Measurements from ENCODE around the gene FARS2.

Gene FARS2

DNA sequence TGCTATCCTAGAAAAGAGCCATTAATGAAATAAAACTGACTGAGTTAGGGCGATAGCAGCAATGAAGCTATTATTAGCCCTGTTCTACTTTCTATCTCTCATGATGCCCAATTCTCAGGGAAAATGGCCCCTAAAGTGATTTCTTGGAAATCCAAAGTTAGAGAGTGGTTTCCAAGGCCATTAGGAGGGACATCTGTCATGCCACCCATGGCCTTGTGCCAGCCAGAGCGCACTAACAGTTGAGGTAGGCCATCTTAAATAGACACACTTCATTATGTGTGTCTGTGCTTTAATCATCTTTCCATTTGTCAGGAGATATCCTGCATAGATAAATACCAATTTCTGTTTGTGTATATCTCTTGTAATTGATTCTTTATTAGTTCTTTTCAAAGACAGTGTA is 483.8 kb downstream of the FARS2 start:
- DNase-seq: no peak

DNA sequence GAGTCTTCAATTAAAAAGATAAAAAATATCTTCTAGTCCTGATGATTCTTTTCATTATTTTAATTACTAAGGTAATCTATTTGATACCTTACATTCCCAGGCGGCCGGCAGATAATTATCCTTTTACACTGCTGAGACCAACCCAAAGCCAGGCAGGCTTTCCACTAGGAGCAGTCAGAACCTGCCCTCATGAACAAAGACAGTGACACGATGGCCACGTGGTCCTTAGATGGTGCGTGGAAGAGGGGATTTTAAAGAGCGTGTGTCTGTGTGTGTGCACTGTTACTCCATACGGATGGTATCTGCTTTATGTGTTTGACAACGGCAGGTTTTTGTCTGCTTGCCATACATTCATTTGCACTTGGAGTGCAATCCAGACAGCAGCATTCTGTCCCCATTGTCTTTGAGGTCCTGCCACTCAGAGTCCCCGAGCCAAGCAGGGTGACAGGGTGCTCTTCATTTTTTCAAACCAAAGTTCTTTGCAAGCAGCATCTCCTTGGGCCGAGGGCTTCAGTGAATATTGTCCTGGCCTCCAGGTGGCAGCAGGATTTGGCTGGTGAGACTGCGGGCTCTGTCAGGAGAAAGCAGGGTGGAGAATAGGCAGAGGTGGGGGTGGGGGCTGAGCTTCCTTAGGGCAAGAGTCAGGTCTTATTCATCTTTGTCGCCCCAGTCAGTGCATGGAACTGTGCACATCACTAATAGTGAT is 484.9 kb downstream of the FARS2 start:
- DNase-seq: no peak

DNA sequence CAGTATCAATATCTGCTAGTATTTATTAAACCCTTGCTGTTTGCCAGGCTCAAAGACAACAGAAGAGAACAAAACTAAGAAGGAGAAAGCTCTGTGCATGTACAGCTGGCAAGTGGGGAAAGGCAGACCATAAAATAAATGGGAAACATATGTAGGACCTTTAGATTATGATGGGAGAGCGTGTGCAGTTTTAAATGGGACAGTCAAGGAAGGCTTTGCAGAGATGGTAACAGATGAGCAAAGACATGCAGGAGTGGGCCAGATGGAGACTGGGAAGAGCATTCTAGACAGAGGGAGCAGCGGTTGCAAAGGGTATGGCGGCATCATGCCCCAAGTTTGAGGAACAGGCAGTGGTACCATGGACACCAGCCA is 485.4 kb downstream of the FARS2 start:
- no peak for DNase-seq

DNA sequence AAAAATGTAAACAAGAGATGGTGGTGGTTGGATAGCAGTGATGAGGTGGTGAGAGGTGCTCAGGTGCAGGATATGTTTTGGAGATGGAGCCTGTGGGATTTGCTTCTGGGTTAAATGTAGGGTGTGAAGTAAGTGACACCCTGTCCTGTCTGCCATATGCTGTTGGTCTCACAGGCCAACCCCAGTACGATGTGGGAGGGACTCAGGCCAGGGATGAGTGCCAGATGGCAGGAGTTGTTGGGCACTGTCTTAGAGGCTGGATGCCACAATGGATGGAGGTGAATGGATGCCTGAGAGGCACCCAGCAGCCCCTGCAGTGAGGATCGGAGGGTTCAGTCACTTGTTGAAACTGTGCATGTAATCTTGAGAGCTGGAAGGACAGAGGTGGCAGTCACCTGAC is 486.1 kb downstream of the FARS2 start:
- no peak for DNase-seq

DNA sequence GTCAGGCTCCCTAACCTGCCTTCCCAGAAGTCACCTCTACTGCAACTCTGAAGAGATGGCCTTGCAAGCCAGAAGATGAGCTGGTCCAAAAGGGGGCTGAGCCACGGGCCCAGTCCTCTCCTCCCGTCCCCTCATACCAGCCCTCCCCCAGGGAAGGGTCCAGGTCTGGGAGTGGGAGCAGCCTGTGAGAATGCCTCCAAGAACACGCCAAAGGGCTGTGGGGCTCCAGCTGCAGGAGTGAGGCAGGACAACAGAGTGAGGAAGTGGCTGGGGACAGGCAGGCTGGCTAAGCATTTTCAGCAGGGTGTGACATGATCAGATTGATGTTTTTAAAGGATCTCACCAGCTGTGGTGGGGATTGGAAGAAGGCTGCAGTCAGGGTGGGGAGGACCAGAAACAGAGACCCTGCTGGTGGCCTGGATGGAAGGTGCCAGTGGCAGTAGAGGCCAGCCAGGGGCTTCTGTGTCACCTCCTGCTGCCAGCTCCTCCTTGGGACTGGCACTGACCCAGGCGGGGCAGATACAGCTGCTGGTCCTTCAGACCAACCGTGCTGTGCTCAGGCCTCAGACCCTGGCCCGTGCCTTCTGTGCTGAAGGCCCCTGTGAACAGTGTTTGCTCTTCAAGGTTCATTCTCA is 487.8 kb downstream of the FARS2 start:
- DNase-seq: no peak

DNA sequence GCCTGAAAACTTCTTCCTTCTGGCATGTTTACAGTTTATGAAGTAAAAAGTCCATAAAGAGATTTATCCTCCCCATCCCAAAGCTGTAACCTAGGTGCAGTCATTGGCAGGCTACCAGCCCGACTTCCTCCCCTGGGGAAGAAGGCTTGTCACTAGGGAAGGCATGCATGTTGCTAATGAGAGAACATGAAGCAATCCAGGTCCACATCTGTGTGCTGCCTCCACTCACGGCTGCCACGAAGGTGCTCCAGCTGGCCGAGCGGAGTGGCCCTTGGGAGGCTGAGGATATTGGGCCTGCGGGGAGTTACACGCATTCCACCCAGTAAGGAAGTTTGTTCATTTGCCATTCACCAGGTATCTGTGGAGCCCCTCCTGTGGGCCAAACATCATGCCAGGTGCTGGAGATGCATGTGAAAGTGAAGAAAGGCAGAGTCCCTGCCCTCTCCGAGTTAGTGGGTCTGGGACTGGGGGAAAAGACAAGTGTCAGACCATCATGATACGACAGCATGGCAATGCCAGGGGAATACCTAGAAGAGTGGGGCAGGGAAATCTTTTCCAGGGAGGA is 488.4 kb downstream of the FARS2 start:
- DNase-seq: no peak

DNA sequence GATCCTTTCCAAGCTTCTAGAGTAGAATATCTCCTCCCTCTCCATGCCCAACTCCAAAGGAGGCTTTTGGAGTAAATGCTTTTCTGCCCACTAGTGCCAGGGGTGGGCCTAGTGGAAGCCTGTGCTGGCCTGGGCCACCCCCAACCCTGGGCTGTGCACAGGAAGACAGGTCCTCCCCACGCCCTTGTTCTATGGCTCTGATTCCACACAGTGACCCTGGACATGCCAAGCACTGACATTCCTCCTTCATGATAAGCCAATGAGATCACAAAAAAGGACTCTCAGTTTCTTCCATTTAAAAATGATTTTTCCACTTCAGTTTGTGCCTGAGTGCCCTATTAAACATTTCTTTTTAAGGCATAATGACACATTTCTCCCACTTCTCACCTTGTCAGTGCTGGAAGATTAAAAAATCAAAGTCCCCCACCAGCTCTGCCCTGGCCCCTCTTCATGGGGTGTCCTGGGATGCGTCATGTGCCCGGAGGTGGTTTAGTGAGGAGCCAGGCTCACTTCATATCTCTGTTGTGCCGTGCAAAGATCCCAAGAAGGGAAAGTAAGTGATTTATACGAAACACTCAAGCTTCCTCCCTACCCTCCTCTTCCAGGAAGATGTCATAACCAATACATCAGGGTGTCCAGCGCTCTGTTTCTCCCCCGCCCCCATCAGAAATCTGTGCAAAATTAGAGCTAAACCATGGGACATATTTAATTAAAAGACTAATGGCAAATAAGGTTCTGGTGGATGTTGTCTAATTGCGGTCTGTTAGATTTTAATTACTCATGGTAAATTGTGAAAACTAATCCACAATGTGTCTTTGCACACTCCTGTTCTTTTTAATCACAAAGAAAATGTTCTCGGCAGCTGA is 490.4 kb downstream of the FARS2 start:
- DNase-seq: no peak

DNA sequence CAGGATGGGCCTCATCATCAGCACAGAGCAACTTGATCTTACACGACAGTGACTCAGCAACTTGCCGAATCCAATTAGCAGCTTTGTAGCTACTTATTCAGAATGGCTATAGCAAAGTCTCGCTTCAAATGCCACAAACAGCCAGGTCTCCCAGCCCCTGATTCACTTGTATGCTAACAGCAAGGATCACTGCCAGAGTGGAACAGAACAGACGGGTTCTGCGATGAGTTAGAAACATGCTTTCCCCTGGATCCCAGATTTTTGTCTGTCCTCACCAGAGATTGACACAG is 491.0 kb downstream of the FARS2 start:
- peak in 1 of 2 donors; percentile 18 for DNase-seq

DNA sequence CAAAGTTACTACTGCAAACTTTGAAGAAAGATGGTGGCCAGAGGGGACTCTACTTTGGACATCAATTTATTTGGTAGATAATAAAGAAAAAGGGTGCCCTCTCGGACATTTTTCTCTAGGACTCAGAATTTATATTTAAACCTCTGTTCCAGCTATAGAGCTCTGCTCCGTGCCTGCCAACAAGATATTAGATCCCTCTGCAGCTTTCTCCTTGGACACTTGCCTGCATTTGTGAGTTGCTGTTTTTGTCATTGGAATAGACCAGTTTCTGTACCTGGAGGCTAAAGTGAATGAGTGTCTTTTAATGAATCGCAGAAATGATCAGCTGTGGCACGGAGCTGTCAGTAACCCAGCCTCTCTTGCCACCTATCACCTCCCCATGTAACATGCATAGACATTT is 491.9 kb downstream of the FARS2 start:
- no peak for DNase-seq

DNA sequence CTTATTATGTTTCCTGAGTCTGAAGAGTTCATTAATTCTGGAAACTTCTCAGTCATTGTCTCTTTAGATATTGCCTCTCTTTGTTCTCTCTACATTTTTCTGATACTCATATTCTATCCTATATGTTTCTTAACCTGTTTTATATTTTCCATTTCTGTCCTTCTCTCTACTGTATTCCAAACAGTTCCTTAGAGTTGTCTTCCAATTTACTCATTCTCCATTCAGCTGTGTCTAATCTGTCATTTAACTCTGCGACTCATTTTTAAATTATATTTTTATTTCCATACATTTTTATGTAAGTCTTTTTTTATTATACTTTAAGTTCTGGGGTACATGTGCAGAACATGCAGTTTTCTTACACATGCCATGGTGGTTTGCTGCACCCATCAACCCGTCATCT is 493.6 kb downstream of the FARS2 start:
- DNase-seq: no peak

DNA sequence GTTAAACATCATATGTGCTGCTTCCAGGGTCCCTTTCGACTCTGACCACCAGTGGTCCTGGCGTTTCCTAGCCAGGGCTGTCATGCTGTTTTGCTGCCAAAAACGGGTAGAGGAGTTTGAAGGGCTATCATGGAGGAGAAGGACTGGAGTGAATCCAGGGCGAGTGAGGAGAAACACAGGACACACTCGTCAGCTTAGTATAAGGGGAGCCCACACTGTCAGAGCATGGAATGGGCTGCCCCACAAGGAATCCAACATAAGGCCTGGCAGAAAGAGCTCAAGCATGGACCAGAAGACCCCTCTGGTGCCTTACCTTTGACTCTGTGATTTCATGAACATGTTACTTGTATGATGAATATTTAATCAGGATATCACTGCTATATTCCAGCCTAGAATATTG is 498.3 kb downstream of the FARS2 start:
- no peak for DNase-seq

DNA sequence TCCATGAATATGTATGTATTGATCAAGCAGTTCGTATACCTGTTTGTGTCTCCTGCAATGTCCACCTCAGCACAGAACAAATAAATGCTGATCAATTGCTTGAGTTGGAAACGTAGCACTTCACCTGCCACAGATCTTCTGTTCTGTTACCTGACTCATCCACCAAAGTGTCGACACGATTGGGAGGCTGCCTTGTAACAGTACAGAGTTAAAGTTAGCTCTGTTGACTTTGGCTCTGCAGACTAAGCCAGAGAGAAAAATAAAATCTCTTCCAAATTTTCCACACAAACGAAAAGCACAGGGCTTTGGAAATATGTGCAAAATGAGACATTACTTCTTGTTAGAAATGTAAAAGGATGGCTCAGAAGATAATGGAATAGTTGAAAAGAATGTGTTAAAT is 500.1 kb downstream of the FARS2 start:
- DNase-seq: no peak

DNA sequence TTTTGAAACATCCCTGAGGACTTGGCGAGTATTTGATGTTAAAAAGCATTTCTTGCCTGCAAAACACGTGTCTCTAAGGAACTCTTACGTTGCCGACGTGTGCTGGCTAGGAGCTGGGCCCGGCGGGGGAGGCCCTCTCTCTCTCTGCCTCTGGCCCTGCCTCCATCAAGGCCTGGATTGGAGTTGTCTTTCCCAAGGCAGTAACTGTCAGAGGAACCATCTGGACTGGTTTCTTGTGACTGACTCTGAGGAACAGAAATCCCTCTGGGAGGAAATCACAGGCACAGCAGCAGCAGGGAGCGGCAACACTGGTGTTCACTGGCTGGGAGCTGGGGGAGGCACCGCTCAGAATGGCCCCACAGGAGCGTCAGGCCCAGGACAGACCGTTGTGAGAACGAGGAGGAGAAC is 501.3 kb downstream of the FARS2 start:
- DNase-seq: no peak

DNA sequence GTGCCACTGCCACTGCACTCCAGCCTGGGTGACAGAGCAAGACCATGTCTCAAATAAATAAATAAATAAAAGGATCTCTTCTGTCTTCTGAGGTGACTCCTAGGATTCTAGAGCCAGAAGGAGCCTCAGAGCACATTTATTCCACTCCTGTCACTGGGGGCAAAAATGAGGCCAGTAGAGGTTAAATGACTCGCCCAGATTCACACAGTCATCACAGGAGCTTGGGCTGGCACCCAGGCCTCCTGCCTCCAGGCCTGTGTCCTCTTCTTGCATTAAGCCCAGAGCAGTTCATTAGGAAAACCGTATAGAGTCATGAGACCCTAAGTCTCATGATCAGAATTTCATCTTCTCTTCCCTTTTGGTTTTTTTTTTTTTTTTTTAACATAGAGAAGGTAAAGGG is 502.1 kb downstream of the FARS2 start:
- DNase-seq: no peak

DNA sequence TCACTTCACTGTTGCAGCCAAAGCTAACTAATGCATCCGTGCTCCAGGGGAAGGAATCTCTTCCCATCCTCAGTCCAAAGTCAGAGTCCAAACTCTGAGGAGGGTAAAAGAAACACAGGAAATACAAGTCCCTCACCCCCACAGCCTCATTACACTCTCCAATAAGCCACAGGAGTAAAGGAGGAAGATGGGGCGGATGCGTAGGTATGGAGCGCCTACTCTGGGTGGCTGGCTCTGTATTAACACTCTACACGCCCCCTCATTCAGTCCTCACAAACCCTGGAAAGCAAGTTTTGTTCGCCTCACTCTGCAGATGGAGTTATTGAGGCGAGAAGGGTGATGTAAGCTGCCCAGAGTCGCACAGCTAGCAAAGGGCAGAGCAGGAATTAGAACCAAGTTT is 502.6 kb downstream of the FARS2 start:
- no peak for DNase-seq

DNA sequence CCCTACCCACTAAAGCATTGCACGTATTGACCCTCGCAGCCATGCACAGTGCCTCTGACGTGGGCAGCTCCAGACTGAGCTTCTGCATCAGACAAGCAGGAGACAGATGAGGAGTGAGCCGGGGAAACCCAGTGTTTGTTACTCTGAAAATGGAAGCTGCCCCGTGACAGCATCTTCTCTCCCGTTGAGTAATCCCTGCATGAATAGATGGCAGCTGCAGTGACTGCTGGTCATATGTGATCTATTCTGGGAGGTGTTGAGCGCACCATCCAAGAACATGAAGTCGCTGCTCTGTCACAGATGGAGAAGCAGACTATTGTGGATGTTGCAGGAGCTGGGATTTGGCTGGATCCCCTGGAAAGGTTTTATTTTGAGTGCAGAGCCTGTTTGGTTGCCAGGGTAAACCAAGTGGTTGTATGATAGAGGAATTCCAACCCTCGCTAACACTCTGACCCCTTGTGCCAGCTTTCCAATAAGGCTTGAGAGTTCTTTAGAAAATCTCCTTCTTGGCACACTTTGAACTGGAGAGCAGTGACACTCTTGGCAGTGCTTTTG is 503.2 kb downstream of the FARS2 start:
- DNase-seq: peak; percentile 60 to 81

DNA sequence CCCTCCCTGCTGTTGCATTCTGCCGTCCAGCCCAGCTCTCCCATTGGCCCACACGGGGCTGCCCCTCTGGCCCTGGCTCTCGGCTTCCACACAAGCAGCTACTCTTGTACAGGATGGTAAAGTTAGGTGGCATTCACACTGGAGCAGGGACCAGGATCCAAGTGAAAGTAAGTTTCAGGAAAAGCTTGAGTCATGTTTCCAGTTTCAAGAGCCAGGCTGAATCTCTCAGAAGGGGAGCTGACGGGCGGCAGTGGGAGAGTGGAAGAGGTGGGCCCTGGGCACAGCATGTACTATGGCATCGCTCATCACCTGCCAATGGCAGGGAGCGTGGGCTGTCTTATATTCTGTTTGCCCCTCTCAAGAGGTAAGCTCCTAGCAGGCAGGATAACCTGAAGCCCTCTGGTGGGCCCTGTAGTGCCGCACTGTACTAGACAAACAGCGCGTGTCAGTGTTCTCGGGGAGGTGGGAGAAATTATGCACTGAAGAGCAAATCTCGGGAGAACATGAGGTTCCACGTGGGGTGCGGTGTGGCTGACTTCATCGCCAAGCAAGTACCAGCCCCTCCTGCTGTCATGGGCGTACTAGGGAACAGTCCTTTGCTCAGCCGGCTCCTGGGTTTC is 503.9 kb downstream of the FARS2 start:
- DNase-seq: peak in 1 of 2 donors; percentile 34

DNA sequence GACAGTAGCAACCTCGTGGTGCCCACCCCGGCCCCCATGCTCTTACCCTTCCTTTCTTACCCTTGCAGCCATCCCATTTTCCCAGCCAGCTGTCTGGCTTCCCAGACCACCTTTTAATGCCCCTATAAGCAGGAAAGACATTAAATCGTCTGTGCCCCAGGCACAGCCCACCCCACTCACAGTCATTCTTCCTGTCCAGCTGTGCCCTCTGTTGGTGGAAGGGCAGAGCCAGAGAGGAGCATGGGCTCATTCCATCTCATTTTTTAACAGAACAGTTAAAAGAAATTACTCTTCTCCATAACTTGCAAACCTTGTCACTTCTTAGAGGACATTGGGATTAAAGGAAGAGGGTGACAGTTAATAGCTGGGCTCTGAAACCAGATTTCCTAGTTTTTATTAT is 504.9 kb downstream of the FARS2 start:
- no peak for DNase-seq

DNA sequence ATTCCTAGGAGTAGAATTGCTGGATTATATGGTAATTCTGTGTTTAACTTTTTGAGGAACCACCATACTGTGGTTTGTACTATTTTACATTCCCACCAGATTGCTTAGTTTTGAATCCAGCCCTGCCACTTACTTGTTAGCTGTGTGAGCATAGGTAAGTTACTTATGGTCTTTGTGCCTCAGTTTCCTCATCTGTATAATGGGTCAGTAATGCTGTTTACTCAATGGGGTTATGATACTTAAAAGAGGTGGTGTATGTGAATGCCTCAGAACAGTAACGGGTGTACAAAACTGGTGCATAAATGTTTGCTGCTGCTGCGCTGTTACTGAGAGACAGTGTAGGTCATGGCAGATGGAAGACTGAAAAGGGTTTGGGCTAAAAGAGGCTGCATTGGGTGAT is 506.2 kb downstream of the FARS2 start:
- no peak for DNase-seq

DNA sequence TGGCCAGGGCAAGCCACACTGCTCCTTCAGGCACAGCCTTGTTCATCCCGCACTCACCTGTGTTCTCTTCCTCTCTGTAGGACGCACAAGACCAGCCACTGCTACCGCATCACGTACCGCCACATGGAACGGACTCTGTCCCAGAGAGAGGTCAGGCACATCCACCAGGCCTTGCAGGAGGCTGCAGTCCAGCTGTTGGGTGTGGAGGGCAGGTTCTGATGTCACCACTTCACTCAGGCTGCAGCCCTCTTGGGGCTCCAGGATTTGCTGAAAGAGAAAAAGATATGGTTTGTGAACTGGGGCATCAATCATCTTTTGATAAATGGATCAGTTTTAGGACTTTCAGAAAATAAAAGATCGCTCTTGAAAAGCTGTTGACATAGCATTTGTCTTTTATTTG is 509.9 kb downstream of the FARS2 start:
- no peak for DNase-seq

DNA sequence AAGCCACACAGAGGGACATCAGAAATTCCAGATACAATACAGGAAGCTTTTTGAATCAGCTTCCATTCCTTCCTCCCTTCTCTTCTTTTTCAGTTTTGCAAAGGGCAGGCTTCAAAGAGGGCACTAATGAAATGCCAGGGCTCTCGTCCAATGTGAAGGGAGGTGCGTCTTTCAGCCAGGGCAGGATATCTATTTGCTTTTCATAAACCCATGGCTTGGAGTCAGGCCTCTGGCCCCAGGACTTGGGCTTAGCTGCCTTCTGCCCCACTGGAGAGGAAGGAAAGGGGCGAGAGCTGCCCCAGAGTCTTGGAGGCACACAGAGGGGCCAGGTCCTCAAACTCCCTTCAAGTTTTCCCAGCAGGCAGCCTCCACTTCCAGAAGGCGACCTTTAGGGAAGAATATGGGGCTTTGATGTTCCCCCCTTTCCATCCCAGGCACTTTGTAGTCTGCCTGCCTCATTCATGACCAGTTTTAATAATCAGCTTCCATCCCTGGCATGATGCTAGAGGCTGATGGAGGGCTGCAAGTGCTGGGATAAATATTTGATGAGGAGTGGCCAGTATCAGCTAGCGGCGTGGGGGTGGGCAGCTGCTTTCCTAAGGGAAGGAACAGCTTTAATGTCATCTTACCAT is 510.6 kb downstream of the FARS2 start:
- DNase-seq: no peak

DNA sequence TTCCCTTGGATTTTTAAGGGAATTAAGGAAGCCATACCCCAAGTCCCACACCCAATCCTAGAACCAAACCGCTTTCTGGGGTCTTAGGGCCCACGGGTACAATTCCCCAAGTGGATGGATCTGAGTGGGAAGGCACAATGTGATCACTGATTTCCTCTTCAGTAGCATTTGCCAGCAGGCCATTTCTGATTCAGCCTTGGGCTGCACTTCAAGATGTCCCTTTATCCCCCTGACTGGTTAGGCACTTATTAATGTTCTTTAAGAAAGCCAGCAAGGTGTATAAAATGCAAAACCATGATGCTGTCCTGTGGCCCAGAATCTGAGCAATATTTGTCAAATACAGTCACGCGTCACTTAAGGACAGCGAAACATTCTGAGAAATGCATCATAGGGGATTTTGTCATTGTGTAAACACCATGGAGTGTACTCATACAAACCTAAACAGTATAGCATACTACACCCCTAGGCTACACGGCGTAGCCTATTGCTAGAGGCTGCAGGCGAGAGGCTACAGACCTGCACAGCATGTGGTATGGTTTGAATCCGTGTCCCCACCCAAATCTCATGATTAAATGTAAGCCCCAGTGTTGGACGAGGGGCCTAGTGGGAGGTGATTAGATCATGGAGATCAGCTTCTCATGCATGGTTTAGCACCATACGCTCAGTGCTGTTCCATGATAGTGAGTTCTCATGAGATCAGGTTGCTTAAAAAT is 511.3 kb downstream of the FARS2 start:
- no peak for DNase-seq
